Activated CD4-positive, CD25-positive, alpha-beta regulatory T cell treated with anti-CD3 and anti-CD28 coated beads, Interleukin-2, amount 50 U/mL, for 72 hours (primary cell): Measurements from ENCODE around the gene XCL2.
"Not testable (repeated sequence)": the region's sequence is repeated elsewhere in the genome, so short reads cannot be mapped to it uniquely, and the experiment has no call there.

Source experiments
- DNase-seq: peaks from one replicate; pipeline ENCODE4 v3.0.0; 2021

Gene XCL2

GRCh38 chr1:168543840-168544498, at the start of gene XCL2:
XCL2 (minus strand) TSS chr1:168543997; CDS start chr1:168543964, 33 bp downstream.
- not testable (repeated sequence) for DNase-seq

GRCh38 chr1:168591641-168592250, 47.9 kb upstream of the XCL2 start:
- DNase-seq, result no peak

- no peak for DNase-seq
These were observed 47.3 kb upstream of the XCL2 start for GRCh38 chr1:168591066-168591465.

DNA sequence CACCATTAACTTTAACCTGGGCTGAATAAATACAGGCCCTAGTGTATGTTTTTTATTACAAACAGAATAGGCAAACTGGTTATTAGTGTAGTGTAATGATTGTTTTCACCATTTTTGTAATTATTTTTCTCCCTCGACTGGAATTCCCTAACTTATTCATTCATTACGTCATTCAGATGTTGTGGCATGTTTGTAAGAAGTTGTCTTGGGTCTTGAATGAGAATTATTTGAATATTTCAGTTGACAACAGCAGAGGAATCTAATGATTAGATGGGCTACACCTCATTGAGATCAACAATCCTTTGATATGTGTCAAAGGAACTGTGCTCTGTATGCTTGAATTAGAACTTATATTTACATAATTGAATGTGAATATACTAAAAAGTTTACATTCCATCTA, 45.4 kb upstream of the XCL2 start:
- DNase-seq, result no peak

- DNase-seq, result no peak
These were observed 42.1 kb upstream of the XCL2 start for GRCh38 chr1:168585937-168586336.

GRCh38 chr1:168585191-168585590, 41.4 kb upstream of the XCL2 start:
- DNase-seq, result no peak

DNA sequence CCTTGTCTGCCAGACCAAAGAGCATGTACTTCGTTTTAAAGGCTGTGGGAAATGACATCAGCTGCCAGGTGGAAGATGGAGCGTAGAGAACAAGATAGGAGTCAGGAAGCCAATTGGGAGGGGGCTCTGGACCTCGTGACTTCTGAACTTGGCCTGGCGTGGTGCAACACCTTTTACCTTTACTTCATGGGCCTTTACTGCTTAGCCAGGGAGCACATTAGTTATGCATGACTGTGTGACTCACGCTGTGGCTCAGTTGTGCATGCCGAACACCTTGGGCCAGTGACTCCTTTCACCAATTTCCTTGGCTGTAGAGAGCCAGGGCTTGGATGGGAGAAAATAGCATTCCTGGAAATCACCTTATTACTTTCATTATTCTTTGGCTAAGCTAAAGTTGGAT, 39.8 kb upstream of the XCL2 start:
- no peak for DNase-seq

GRCh38 chr1:168582688-168583336, 39.0 kb upstream of the XCL2 start:
- DNase-seq, result no peak

DNA sequence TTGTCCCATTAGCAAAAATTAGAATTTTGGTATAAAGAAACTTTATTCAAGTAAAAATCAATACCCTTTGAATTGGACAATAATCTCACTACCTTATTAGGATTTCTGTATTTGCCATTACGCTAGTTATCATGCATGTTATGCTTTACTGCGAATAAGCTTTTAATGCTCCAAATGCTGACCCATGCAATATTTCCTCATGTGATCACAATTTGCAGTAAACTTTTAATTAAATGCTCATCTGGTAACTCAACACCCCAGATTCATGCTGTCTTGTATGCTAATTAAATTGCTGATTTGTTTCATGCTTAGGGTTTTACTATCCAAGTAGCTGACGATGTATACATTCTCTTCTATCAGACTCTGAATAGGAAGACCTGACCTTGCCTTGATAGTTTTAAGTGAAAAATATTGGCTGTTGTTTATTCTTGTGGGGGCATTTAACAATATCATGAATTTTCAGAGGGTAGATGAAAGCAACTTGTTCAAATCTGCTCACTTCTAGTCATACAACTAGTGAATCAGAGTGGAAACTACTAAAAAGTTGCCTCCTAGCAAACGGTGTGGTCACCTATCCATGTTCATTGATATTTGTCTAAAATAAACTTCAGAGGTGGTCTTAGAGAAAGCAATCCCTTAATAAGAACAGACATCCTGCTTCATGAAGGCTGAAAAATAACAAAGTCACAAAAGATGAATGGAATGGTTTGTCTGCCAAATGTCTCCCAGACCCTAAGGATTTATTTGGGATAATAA, 38.2 kb upstream of the XCL2 start:
- DNase-seq, result no peak

DNA sequence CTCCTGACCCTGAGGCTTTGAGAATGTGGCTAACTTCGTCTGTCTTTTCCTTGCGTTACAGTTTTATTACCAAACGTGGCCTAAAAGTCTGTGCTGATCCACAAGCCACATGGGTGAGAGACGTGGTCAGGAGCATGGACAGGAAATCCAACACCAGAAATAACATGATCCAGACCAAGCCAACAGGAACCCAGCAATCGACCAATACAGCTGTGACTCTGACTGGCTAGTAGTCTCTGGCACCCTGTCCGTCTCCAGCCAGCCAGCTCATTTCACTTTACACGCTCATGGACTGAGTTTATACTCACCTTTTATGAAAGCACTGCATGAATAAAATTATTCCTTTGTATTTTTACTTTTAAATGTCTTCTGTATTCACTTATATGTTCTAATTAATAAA, 37.2 kb upstream of the XCL2 start:
- not testable (repeated sequence) for DNase-seq

DNA sequence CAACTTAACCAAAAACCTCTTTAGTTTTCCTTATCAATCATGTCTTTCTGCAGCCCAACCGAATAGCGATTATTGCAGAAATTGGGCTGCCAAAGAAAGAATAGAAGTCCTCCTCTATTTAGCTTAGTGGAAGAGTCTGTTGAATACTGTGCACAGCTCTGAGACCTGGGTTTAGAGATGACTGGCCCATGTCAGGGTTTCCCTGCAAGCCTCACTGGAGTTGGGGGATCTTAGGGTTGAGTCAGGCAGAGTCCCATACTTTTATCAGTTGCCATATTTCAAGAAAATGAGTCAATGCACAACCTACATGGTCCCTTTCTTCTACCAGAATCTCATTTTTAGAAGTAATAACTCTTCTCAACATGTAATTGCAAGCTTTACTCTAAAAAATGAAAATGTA, 36.5 kb upstream of the XCL2 start:
- not testable (repeated sequence) for DNase-seq

GRCh38 chr1:168578531-168579185, 34.9 kb upstream of the XCL2 start:
- DNase-seq, result not testable (repeated sequence)

- not testable (repeated sequence) for DNase-seq
These were observed 32.5 kb upstream of the XCL2 start, which contains the start of gene XCL1 for GRCh38 chr1:168576245-168576688. XCL1 (plus strand) TSS chr1:168576605; CDS start chr1:168576638, 33 bp downstream.

DNA sequence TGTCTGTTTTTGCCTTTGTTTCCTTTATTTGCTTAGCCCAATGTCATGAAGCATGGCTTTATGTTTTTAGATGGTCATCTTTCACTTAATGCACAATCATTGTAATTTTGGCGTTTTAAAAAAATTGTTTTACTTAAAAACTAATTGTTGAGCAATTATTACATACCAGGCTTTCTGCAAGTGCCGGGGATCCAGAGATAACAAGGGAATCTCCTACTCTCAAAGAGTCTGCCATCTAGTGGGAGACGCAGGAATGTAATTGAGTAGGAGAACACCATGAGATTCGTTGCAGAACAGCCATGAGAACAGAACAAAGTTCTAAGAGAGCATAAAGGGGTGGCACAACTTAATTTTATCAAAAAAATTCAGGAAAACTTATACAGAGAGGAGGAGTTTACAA, 30.4 kb upstream of the XCL2 start:
- not testable (repeated sequence) for DNase-seq

DNA sequence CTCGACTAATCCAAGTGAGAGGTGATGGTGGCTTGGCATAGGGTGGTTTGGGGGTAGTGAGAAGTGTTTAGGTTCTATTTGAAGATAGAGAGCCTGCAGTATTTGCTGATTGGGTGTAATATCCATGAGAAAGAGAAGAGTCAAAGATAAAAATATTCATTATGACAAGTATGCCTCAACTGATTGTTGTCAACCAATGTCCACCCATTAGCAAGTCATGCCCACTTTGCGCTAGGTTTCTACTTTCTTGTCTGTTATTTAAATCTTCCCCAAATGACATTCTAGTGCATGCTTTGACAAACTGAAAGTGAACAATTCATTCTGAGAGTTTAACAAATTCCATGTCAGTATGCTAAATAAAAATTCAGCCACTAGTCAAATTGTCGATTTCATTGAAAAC, 28.8 kb upstream of the XCL2 start:
- DNase-seq, result no peak

GRCh38 chr1:168570652-168571051, 26.9 kb upstream of the XCL2 start:
- no peak for DNase-seq

DNA sequence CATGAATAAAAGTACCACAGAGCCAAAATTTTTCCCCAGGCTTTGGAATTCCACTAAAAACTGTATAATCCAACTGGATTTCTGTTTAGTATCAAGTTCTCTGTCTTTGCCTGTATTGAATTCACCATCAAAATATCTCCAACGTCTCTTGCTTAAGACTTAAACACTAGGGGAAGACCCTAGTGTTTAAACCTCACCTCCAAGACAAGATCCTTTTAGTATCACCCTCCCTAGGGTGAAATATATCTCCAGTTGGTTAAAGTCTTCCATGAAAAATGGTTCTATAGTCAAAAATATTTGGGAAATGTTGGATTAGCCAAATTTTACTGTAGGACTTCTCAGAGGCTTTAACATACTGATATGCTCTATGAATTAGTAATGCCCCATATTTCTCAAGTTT, 24.5 kb upstream of the XCL2 start:
- no peak for DNase-seq

DNA sequence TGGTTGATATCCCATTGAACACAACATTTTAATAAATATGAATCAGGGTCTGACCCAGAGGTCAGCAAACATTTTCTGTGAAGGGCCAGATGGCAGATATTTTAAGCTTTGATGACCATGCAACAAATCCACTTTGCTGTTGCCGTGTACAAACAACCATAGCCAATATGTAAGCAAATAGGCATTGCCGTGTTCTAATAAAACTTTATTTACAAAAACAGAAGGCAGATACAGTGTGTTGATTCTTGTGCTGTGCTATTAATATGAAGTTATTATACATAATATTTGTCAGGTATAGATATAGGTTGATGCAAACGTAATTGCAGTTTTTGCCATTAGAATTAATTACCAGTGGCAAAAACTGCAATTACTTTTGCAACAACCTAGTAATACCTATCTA, 23.8 kb upstream of the XCL2 start:
- DNase-seq, result no peak

- DNase-seq, result no peak
These were observed 23.2 kb upstream of the XCL2 start for GRCh38 chr1:168567007-168567406.

- no peak for DNase-seq
These were observed 22.0 kb upstream of the XCL2 start for GRCh38 chr1:168565825-168566224.

DNA sequence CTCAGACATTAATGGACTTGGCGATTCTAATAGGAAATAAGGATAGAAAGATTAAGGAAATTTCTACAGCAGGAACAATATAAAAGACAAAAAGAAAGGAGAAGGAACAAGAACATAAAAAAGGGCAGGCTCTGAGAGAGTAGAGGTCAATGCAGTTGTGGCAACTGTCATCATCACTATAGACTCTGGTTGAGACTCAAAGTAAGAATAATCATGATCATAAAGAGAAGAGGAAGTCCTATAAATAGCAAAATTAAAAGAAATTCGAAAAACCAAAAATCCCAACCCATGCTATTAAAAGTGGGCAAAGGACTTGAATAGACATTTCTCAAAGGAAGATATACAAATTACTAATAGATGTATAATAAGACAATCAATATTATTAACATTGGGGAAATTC, 18.2 kb upstream of the XCL2 start:
- no peak for DNase-seq

- no peak for DNase-seq
These were observed 16.6 kb upstream of the XCL2 start for GRCh38 chr1:168560370-168560769.

DNA sequence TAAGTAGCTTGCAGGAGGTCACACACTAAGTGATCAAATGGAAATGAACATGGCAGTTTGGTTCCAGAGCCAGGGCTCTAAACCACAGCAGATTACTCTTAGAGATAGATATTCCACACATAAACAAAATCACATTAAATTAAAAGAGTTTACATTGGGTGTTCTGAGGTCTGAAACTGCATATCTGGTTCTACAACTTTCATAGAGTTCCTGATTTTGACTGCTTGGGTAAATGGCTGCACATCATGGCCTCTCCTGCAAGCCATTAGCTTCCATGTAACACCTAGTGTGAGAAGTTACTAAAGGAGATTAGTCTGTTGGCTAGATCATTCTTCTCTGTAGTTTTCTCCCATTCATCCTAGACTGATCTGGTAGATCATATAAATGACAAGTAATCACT, 12.8 kb upstream of the XCL2 start:
- DNase-seq, result no peak
